NB4 (cell line): ENCODE data around the gene EIF4G2.

Source experiments
- MYC ChIP-seq: IDR thresholded peaks from 2 replicates; pipeline ENCODE4 v1.6.1; 2011; ENCODE audit warnings: low read depth, low read length
- POLR2A ChIP-seq: IDR thresholded peaks from 2 replicates; pipeline ENCODE4 v1.6.1; 2011; ENCODE audit warnings: mild to moderate bottlenecking; ENCODE audit not compliant: insufficient read length; ENCODE audit errors: extremely low read depth
- TF ChIP-seq, protein P1 (sequence below): IDR thresholded peaks from one replicate; pipeline ENCODE4 v1.5.1; 2012; ENCODE audit warnings: low read depth, low read length
- TF ChIP-seq, protein P2 (sequence below): IDR thresholded peaks from 2 replicates; pipeline ENCODE4 v1.6.1; 2011; ENCODE audit warnings: low read depth, low read length

DNA sequence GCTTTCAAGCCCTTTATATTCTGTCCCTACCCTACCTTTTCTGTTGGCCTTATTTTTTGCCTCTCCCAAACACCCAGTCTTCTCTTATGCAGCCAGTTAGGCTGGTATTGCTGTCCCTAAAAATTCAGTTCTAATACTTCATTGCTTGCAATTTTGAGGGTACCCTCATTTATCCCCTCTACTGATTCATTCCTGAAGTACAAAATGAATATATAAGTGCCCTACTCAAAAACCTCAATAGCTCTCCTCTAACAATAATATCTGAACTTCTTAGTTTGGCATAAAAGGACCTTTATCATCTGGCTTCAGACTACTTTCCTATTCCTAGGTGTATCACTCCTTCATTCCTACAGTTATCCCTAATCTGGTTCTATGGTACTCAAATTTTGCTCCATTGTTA is 5.2 kb upstream of the EIF4G2 start:
- TF ChIP-seq, protein P1, sequence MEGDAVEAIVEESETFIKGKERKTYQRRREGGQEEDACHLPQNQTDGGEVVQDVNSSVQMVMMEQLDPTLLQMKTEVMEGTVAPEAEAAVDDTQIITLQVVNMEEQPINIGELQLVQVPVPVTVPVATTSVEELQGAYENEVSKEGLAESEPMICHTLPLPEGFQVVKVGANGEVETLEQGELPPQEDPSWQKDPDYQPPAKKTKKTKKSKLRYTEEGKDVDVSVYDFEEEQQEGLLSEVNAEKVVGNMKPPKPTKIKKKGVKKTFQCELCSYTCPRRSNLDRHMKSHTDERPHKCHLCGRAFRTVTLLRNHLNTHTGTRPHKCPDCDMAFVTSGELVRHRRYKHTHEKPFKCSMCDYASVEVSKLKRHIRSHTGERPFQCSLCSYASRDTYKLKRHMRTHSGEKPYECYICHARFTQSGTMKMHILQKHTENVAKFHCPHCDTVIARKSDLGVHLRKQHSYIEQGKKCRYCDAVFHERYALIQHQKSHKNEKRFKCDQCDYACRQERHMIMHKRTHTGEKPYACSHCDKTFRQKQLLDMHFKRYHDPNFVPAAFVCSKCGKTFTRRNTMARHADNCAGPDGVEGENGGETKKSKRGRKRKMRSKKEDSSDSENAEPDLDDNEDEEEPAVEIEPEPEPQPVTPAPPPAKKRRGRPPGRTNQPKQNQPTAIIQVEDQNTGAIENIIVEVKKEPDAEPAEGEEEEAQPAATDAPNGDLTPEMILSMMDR = no peak
- TF ChIP-seq POLR2A (no peak), MYC (no peak)
- TF ChIP-seq, protein P2, sequence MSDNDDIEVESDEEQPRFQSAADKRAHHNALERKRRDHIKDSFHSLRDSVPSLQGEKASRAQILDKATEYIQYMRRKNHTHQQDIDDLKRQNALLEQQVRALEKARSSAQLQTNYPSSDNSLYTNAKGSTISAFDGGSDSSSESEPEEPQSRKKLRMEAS = no peak
